Trophoblast cell (in vitro differentiated cells and primary cell): ENCODE data around the gene CPSF4L.

Experiments used
- DNase-seq, 2 donors: peaks; one replicate each; pipeline ENCODE4 v3.0.0-alpha.2; 2016
- H2AFZ ChIP-seq: 2 replicates; pipeline ENCODE4 v1.6.1; 2013; ENCODE audit warnings: low read length, moderate library complexity, mild to moderate bottlenecking; ENCODE audit not compliant: insufficient read depth, poor library complexity
- H2AK5ac ChIP-seq: 2 replicates; pipeline ENCODE4 v1.6.1; 2013; ENCODE audit warnings: mild to moderate bottlenecking, low read length
- H2BK120ac ChIP-seq: 2 replicates; pipeline ENCODE4 v1.6.1; 2013; ENCODE audit warnings: low read length, mild to moderate bottlenecking, moderate library complexity; ENCODE audit not compliant: insufficient read depth, poor library complexity
- H2BK12ac ChIP-seq: 2 replicates; pipeline ENCODE4 v1.6.1; 2013; ENCODE audit warnings: mild to moderate bottlenecking, low read length, moderate library complexity
- H2BK5ac ChIP-seq: 2 replicates; pipeline ENCODE4 v1.6.1; 2013; ENCODE audit warnings: low read length, low read depth, moderate library complexity, mild to moderate bottlenecking; ENCODE audit not compliant: poor library complexity
- H3K14ac ChIP-seq: 2 replicates; pipeline ENCODE4 v1.6.1; 2013; ENCODE audit warnings: mild to moderate bottlenecking, low read length
- H3K18ac ChIP-seq: 2 replicates; pipeline ENCODE4 v1.6.1; 2013; ENCODE audit warnings: mild to moderate bottlenecking, low read length
- H3K23ac ChIP-seq: 2 replicates; pipeline ENCODE4 v1.6.1; 2013; ENCODE audit warnings: low read length
- H3K27ac ChIP-seq: 2 replicates; pipeline ENCODE4 v1.5.1; 2013; ENCODE audit warnings: low read depth, mild to moderate bottlenecking, inconsistent platforms, low read length, moderate library complexity
- H3K27me3 ChIP-seq: 2 replicates; pipeline ENCODE4 v1.6.1; 2013; ENCODE audit warnings: inconsistent platforms, mild to moderate bottlenecking, low read length, moderate library complexity; ENCODE audit not compliant: insufficient read depth
- H3K36me3 ChIP-seq, 2 experiments: 1 replicate in 1 of 2; 2 replicates in 1 of 2; pipeline ENCODE4 v1.6.1; 2013; ENCODE audit warnings: low read length in 2 of 2, mild to moderate bottlenecking in 2 of 2, moderate library complexity in 1 of 2; ENCODE audit not compliant: insufficient read depth in 2 of 2, control insufficient read depth in 1 of 2
- H3K4ac ChIP-seq: 2 replicates; pipeline ENCODE4 v1.6.1; 2013; ENCODE audit warnings: low read depth, mild to moderate bottlenecking, low read length, moderate library complexity
- H3K4me1 ChIP-seq, 2 experiments: 1 replicate in 1 of 2; 2 replicates in 1 of 2; pipeline ENCODE4 v1.6.1; 2013; ENCODE audit warnings: low read length in 2 of 2, mild to moderate bottlenecking in 2 of 2, moderate library complexity in 1 of 2; ENCODE audit not compliant: insufficient read depth in 2 of 2, control insufficient read depth in 1 of 2
- H3K4me2 ChIP-seq: 2 replicates; pipeline ENCODE4 v1.6.1; 2013; ENCODE audit warnings: inconsistent platforms, mild to moderate bottlenecking, low read length, moderate library complexity
- H3K4me3 ChIP-seq: 2 replicates; pipeline ENCODE4 v1.5.1; 2013; ENCODE audit warnings: mild to moderate bottlenecking, low read depth, low read length, inconsistent platforms
- H3K79me1 ChIP-seq: one replicate; pipeline ENCODE4 v1.6.1; 2013; ENCODE audit warnings: low read length
- H3K79me2 ChIP-seq: 2 replicates; pipeline ENCODE4 v1.6.1; 2013; ENCODE audit warnings: low read length, mild to moderate bottlenecking; ENCODE audit not compliant: control insufficient read depth, insufficient read depth, poor library complexity
- H3K9ac ChIP-seq: 2 replicates; pipeline ENCODE4 v1.6.1; 2013; ENCODE audit warnings: mild to moderate bottlenecking, low read length
- H3K9me3 ChIP-seq: 2 replicates; pipeline ENCODE4 v1.6.1; 2013; ENCODE audit warnings: low read depth, mild to moderate bottlenecking, control low read depth, inconsistent platforms, low read length; ENCODE audit not compliant: insufficient read depth
- H4K12ac ChIP-seq: 2 replicates; pipeline ENCODE4 v1.6.1; 2013; ENCODE audit warnings: low read depth, mild to moderate bottlenecking, low read length, moderate library complexity
- H4K8ac ChIP-seq: 2 replicates; pipeline ENCODE4 v1.6.1; 2013; ENCODE audit warnings: low read depth, mild to moderate bottlenecking, low read length, moderate library complexity
- H4K91ac ChIP-seq: one replicate; pipeline ENCODE4 v1.6.1; 2013; ENCODE audit warnings: low read depth, mild to moderate bottlenecking, low read length, moderate library complexity
- WGBS: extraction: QIAGEN DNeasy Blood & Tissue Kit; methylation state at CpG from one replicate; pipeline ENCODE4 v1.1.7; 2013; ENCODE audit warnings: missing lambda C conversion rate; ENCODE audit not compliant: insufficient read length, insufficient coverage; ENCODE audit errors: extremely low coverage; 5-methylcytosine and 5-hydroxymethylcytosine counted together

Gene CPSF4L

DNA sequence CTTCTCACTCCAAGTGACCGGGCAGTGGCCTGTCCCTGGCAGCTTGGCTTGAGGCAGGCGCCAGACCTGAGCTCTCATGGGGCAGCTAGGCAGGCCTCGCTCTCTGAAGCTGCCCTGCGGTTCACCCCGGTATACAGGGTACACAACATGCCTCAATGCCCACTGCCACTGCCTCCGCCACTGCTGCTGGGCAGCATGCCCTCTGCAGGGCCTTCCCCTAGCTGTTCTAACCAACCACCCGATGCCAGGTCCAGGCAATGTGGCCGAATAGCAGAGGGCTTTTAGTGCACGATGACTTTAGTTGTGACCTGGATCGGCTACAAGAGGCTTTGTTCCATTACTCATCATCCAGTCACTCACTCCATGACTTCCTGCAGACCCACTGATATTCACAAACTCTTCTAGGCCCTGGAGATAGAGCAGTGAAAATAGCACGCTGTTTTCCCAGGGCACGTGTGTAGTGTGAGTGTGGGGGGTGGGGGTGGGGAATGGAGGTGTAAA is 30.4 kb upstream of the CPSF4L start:
- Histone ChIP-seq H4K12ac (peak overlapping the region; percentile 18), H2BK120ac (peak overlapping the region; percentile 84), H3K4me2 (no peak overlapping the region), H3K79me2 (peaks cover 21% of the 10 kb centered on the region), H3K9me3 (peaks cover 2% of the 10 kb centered on the region), H2AK5ac (peak overlapping the region; percentile 94), H2BK12ac (peak overlapping the region; percentile 46), H2AFZ (peak overlapping the region; percentile 13), H3K79me1 (peaks cover 26% of the 10 kb centered on the region), H3K4me3 (no peak overlapping the region), H3K18ac (peak overlapping the region; percentile 86), H2BK5ac (peak overlapping the region; percentile 65), H3K23ac (no peak overlapping the region), H3K36me3 (peaks cover 3 to 4% of the 10 kb centered on the region in 2 experiments), H4K8ac (peak overlapping the region; percentile 56), H3K4ac (peak overlapping the region; percentile 87), H4K91ac (peak overlapping the region; percentile 92), H3K14ac (peak overlapping the region; percentile 84), H3K27me3 (no peaks in the 10 kb centered on the region), H3K9ac (no peak overlapping the region), H3K27ac (peak overlapping the region; percentile 84), H3K4me1 (peaks cover 45 to 48% of the 10 kb centered on the region in 2 experiments)
- peak; percentile 35 to 50 for DNase-seq
- WGBS, result no CpG with 5 or more reads among the region's 12 CpGs

DNA sequence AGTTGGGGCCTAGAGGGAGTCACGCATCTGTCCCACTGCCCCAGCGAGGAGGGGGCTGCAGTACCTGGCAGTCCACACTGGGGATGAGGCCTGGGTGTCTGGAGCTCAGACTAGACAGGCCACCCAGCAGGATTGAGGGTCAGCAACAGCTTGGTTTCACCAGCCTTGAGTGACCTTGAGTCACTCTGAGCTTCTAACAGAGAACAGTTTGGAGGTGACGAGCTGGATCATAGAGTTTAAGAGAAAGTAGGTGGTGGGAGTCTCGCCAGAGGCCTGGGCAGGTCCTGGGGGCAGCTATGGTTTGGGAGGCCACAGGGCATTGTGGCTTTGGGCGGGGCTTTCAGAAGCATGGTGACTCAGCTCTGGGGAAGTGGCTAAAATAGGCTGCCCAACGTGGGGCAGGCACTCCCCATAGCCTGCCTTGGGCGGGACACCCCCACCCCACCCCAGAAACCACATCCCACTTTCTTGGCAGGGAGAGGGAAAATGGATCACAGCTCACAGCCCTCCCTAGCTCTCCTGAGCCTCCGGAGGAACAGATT is 29.7 kb upstream of the CPSF4L start:
- peak overlapping the region; percentile 50 for H4K8ac ChIP-seq
- H3K4me1 ChIP-seq, result peaks cover 45 to 49% of the 10 kb centered on the region in 2 experiments
- H2AK5ac ChIP-seq, result peak overlapping the region; percentile 94
- peak; percentile 54 to 69 for DNase-seq
- H3K27ac ChIP-seq, result peak overlapping the region; percentile 84
- peak overlapping the region; percentile 46 for H2BK12ac ChIP-seq
- peak overlapping the region; percentile 86 for H3K18ac ChIP-seq
- H3K79me2 ChIP-seq, result peaks cover 19% of the 10 kb centered on the region
- H3K4ac ChIP-seq, result peak overlapping the region; percentile 87
- H2BK5ac ChIP-seq, result peak overlapping the region; percentile 65
- H3K79me1 ChIP-seq, result peaks cover 26% of the 10 kb centered on the region
- peak overlapping the region; percentile 84 for H3K14ac ChIP-seq
- no peak overlapping the region for H3K23ac ChIP-seq
- no CpG with 5 or more reads among the region's 8 CpGs for WGBS
- no peak overlapping the region for H3K9ac ChIP-seq
- no peaks in the 10 kb centered on the region for H3K27me3 ChIP-seq
- peak overlapping the region; percentile 92 for H4K91ac ChIP-seq
- H3K4me3 ChIP-seq, result no peak overlapping the region
- H3K36me3 ChIP-seq, result peaks cover 9 to 10% of the 10 kb centered on the region in 2 experiments
- H3K4me2 ChIP-seq, result no peak overlapping the region
- no peak overlapping the region for H4K12ac ChIP-seq
- H2AFZ ChIP-seq, result no peak overlapping the region
- H3K9me3 ChIP-seq, result peaks cover 2% of the 10 kb centered on the region
- H2BK120ac ChIP-seq, result peak overlapping the region; percentile 77

DNA sequence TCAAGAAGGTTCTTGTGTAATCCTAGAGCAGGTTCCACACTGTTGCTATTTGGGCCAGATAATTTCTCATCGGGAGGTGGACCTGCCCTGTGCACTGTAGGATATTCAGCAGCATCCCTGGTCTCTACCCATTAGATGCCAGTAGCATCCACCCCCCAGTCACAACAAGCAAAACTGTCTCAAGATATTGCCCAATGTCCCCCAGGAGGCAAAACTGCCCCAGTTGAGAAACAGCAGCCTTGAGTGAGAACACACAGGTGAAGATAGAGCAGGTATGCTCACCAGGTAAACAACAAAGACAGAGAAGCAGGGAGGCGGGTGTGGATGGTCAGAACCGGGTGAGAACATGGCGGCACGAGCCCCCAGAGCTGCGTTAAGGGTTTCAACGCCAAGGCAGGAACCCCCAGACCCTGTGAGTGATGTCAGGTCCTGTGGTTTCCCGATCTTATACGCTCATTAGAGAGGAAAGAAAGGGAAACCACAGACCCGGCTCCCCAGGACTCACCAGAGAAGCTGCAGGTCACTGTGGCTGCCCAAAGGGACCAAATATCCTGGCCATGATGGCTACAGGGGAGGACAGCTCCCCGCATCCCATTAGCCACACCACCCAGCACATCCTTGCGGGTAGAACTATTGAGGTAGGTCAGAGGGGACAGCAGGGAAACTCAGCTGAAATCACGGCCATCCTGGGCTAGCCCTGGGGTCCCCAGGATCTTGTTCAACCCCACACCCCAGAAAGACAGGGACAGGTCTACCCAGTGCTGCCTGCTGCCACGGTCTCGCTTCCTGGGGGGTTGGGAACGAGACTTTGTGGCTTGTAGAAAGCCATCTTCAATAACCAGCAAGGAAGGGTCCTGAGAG is 28.9 kb upstream of the CPSF4L start:
- H3K27ac ChIP-seq, result peak overlapping the region; percentile 2
- DNase-seq, result peak; percentile 53 to 65
- H2BK5ac ChIP-seq, result peak overlapping the region; percentile 18
- H3K79me2 ChIP-seq, result peaks cover 18% of the 10 kb centered on the region
- H3K4me3 ChIP-seq, result no peak overlapping the region
- H2BK12ac ChIP-seq, result peak overlapping the region; percentile 20
- peak overlapping the region; percentile 22 for H2BK120ac ChIP-seq
- peak overlapping the region; percentile 87 for H3K4ac ChIP-seq
- peak overlapping the region; percentile 92 for H4K91ac ChIP-seq
- H3K23ac ChIP-seq, result no peak overlapping the region
- H3K79me1 ChIP-seq, result peaks cover 26% of the 10 kb centered on the region
- H3K4me1 ChIP-seq, result peaks cover 45 to 49% of the 10 kb centered on the region in 2 experiments
- peak overlapping the region; percentile 25 for H3K14ac ChIP-seq
- H3K4me2 ChIP-seq, result no peak overlapping the region
- H3K27me3 ChIP-seq, result no peaks in the 10 kb centered on the region
- no peak overlapping the region for H2AFZ ChIP-seq
- no peak overlapping the region for H4K12ac ChIP-seq
- no CpG with 5 or more reads among the region's 16 CpGs for WGBS
- no peak overlapping the region for H3K9ac ChIP-seq
- H3K18ac ChIP-seq, result peak overlapping the region; percentile 86
- peaks cover 16 to 17% of the 10 kb centered on the region in 2 experiments for H3K36me3 ChIP-seq
- H3K9me3 ChIP-seq, result peaks cover 2% of the 10 kb centered on the region
- H2AK5ac ChIP-seq, result peak overlapping the region; percentile 14
- peak overlapping the region; percentile 15 for H4K8ac ChIP-seq

DNA sequence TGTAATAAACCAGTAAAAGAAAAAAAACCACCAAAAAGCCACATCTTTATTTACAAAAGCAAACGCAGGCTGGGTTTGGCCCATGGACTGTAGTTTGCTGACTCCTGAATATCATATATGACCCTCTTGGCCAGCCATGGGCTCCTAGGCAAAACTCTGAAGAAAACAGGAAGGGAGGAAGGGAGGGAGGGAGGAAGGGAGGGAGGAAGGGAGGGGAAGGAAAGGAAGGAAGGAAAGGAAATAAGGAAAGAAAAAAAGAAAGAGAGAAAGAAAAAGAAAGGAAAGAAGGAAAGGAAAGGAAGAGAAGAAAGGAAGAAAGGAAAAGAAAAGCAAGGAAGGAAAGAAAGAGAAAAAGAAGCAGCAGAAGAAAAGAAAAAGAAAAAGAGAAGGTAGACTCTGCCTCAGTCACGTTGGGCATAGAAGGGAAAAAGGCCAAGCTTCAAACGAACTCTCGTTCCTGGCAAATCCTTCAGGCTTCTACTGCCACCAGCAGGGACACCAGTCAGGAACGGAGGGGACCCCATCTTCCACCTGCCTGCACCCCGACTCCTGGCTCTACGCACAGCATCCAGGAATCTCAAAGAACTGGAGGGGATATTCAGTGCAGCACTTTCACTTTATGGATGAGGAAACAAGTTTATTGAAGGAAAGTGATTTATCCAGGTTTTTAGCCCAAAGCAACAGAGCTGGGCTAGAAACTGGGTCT is 28.0 kb upstream of the CPSF4L start:
- H2AFZ ChIP-seq, result no peak overlapping the region
- WGBS, result no CpG with 5 or more reads among the region's 7 CpGs
- H3K18ac ChIP-seq, result no peak overlapping the region
- peaks cover 18% of the 10 kb centered on the region for H3K79me2 ChIP-seq
- H3K23ac ChIP-seq, result no peak overlapping the region
- peak overlapping the region; percentile 56 for H3K4ac ChIP-seq
- no peak overlapping the region for H2AK5ac ChIP-seq
- no peak overlapping the region for H3K9ac ChIP-seq
- H3K27ac ChIP-seq, result no peak overlapping the region
- peaks cover 2% of the 10 kb centered on the region for H3K9me3 ChIP-seq
- H3K27me3 ChIP-seq, result no peaks in the 10 kb centered on the region
- H4K12ac ChIP-seq, result no peak overlapping the region
- no peak overlapping the region for H2BK12ac ChIP-seq
- H4K91ac ChIP-seq, result no peak overlapping the region
- H3K14ac ChIP-seq, result no peak overlapping the region
- peaks cover 26% of the 10 kb centered on the region for H3K79me1 ChIP-seq
- no peak overlapping the region for H4K8ac ChIP-seq
- no peak overlapping the region for H3K4me2 ChIP-seq
- H2BK120ac ChIP-seq, result peak overlapping the region; percentile 13
- no peak overlapping the region for H3K4me3 ChIP-seq
- H3K36me3 ChIP-seq, result peaks cover 26% of the 10 kb centered on the region in 2 experiments
- H3K4me1 ChIP-seq, result peaks cover 45 to 52% of the 10 kb centered on the region in 2 experiments
- no peak for DNase-seq
- H2BK5ac ChIP-seq, result no peak overlapping the region
